COR-L47 (cell line): ENCODE results near the gene GMPR2.

Experiments
- DNase-seq: peaks from one replicate; lab custom pipeline; 2025; lab: John Stamatoyannopoulos, UW

Gene GMPR2

DNA sequence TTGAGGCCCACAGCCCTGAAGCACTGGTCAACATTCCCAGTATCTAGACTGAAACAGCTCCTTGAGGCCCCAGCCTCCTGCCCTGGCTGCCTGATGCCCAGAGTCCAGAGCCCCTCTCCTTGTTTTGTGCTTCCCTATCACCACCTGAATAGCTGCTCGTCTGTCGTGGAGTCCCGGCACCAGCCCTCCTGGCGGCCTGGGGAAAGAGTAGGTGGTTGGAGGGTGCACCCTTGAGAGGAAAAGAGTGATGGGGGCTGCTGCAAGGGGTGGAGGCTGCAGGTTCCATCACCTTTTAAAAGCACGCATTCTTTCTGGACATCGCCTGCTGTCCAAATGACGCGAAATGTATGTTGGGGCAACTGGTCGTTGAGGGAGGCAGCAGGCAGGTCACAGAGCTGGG is 35.5 kb downstream of the GMPR2 start:
- DNase-seq: no peak

GRCh38 chr14:24269368-24269767 is 36.6 kb downstream of the GMPR2 start:
- no peak for DNase-seq

GRCh38 chr14:24269910-24270536 is 37.3 kb downstream of the GMPR2 start:
- no peak for DNase-seq

DNA sequence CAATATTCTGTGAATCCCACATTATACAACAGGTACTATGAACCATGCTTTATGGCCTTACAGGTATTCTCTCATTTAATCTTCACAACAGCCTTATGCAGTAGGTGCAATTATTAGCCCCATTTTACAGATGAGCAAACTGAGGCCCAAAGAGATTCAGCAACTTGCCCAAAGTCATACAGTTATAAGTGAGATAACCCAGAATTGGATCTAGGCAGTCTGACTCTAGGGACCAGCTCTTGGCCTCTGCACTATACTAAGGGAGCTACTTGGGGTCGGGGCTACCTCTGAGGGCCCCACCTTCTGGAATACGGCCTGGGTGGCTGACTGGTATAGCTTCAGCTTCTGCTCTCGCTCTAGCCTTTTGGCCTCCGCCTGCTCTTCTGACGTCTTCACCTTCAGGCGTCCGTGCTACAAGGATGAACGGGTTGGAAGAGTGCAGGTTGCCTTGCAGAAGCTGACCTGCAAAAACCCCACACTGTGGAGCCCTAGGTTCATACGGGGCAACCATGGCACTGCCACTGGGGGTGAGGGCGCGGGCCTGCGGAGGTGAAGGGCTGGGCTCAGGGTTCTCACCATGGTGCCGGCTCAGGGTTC is 37.9 kb downstream of the GMPR2 start:
- DNase-seq: no peak

DNA sequence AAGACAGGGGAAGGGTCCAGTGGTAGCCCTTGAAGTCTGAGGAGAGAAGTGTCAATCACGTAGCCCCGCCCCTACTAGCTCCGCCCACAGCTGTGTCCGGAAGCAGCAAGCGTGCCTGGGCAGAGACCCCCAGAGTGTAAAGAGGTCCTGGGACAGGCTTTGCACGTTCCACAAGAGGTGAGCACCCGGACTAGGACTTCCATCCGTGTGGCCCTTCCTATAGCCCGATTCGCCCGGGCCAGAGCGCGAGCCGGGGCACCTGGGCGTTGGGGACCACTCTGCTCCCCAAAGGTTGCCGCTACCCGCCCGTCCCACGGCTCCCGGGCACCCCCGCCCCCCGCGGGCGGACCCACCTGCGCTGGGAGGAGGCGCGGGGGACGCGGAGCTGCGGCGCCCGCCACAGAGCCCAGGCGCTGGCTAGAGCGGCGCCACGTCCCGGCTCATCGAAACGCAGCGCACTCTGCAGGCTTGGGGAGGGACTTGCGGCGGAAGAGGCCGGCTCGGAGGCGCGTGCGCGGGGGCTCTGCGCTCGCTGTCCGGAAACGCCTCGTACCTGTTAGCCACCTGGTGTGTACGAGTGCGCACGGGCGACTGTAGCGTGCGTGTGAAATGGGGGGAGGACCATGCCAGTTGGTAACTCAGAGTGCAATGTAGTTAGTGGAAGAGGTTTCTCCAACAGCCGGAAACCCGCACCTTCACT is 38.6 kb downstream of the GMPR2 start, which contains the start of gene RABGGTA:
TSS of gene RABGGTA (minus strand) at position 464 of the 700 bp plus-strand sequence. CDS start 482 bp downstream, outside the sequence.
- DNase-seq: peak; percentile 93

- DNase-seq: no peak
These were observed 39.1 kb downstream of the GMPR2 start for GRCh38 chr14:24271834-24272263.

GRCh38 chr14:24272467-24272866 is 39.7 kb downstream of the GMPR2 start:
- no peak for DNase-seq

DNA sequence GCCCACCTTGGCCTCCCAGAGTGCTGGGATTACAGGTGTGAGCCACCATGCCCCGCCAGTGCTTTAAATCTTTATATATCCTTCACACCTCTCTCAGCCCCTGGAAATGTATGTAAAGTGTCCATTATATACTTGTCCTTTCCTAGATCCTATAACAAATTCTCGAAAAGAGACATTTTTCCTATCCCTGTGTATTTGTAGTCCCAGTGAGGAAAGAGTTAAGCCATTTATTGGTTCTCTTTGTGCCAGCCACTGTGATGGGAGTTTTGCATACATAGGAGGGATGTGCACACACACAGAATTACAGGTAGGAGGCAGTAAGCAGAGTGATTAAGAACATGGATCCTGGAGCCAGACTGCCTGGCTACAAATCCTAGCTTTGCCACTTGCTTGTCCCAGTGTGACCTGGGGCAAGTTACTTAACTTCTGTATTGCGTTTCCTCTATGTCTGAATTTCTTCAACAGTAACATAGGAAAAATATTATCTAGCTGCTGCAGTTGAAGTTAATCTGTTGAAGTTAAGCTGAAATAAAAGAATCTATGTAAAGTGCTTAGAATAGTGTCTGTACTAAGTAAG is 40.8 kb downstream of the GMPR2 start:
- DNase-seq: no peak

DNA sequence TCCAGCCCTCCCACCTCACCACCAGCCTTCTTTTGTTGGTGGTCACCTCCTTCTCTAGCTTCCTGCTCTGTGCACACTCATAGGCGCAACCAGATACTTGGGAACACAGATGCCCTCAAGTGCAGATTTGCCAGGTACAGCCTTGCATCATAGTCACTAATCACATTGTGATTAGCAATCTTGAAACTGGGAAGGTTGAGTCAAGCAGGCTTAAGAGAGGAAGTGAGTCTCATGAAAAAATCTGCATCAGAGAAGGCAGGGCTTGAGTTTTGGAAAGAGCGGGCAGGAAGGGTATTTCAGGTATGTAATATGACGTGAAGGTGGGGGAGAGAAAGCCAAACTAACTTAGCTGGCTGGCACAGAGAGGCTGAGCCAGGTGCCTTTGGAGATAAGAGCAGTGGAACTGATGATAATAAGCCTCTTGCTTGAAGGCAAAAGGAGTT is 41.4 kb downstream of the GMPR2 start:
- DNase-seq: no peak

- no peak for DNase-seq
These were observed 44.3 kb downstream of the GMPR2 start for GRCh38 chr14:24277071-24277470.

DNA sequence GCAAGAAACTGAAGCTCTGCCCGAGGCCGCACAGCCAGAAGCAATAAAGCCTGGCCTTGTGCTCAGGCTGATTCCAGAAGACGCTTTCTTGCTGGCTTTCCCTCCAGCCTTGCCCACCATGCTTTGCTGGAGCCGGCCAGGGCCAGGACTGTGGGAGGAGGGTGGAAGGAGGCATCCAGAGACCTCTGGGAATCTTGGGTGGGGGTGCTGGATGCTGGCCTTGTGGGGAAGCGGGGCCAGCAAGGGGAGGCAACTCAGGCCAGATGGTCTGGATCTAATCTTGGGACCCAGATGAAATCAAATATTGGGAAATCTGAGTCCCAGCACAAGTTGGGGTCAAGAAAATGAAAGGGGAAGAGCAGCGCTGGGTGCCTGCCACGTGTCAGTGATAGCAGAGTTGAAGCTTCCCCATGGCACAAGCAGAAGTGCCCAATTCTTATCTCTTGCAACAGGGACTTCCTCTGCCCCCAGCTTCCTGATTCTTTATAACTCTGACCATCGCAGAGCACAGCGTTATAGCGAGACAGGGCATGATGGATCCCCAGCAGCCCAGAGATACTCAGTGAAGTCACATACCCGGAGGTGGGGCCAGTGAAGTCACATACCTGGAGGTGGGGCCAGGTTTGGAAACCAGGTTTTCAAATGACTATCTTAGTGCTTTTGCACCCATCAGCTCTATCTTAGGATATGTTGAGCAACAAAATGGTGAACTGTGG is 45.0 kb downstream of the GMPR2 start:
- no peak for DNase-seq

DNA sequence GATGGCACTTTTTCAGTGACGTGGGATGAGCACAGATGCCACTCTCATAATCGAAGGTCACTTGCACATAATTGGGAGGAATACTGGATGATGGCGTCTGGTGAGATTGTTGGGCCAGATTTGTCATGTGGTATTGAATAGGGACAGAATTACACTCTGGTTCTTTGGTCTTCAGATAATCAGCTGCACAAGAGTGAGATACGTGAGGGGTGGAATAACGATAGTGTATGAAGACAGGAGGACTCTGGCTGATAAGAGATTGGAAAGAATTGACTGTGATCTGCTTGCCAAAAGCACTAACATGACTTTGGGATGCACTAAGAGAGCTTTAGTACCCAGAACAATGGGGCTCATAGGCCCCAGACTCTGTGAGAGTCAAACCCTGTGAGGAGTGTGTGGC is 45.7 kb downstream of the GMPR2 start:
- no peak for DNase-seq

DNA sequence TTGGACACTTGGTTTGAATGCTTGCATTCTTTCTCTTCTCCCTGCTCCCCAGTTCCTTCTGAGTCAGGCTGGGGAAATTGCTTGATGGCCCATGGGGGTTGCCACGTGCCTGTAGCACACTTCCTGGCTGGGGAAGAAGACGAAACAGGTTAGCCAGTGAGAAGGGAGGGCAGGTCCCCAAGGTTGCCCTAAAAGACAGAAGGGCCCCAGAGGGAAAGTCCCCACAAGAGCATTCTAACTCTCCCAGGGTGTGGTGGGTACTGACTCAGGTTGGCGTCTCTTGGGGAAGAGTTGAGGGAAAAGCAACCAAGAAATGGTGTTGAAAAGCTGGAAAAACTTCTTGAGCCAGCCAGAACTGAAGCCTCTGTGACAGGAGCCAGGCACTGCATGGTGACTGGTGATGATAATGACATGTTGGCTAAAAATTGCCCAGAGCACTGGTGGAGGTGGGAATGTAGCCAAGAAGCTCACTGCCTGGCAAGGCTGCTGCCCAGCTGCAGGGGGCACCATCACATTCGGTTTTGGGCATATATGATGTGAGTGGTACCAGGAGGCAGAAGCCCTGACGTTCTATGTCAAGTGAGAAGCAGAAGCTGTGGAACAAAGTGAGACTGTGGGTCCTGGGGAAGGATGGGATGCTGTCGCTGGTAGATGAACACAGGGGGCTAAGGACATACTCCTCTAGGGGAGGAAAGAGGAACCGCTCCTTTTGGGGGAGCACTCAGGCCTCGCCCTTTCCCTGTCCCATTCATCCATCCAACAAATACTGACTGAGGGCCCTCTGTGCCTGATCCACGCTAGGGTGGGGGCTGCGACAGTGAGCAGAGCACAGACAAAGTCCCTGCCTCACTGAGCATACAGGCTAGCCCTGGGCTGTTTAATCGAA is 46.8 kb downstream of the GMPR2 start:
- DNase-seq: peak; percentile 59

DNA sequence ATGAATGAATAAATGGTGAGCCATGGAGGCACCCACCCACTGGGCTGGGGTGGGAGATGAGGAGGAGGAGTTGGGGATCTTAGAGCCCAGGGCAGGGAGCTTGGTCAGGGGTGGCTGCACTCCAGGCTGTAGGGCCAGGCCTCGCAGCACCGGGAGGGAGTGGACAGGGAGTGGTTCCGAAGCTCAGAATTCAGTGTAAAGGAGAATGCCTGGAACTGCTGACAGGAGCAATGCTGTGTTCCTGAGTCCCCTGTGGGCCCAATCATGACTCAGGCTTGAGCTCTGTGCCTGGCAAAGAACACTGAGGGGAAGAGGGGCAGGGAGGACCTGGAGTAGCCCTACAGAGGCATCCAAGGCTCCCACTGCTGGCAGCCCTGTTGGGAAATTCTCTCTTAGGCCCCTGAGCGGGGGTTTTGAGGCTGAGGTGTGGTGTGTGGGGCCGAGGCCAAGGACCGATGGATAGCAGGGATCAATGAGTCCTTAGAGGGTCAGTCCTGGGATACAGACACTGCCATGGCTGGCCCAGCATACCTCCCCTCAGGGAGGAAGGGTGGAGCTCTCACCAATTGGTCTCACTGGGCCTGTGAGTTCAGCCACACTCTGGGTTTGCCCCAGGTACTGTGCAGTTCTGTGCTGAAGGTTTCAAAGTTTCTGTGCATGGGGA is 48.2 kb downstream of the GMPR2 start:
- no peak for DNase-seq

- DNase-seq: no peak
These were observed 48.9 kb downstream of the GMPR2 start for GRCh38 chr14:24281636-24282035.

DNA sequence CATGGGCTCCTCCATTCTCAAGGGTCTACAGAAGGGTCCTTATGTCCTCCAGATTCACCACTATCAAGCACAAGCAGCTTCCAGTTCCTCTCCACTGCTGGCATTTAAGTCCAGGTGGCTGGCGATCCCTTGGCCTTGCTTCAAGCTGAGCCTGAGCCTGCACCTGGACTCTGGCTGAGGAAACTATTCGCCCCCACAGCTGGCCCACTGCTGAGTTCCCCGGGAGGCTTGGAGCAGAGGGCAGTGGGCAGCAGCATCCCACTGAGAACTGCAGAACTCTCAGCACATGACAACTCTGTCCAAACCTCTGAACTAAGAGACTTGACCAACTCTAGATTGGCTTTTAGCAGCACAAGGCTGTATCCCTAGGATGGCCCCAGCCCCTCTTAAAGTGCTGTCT is 50.0 kb downstream of the GMPR2 start:
- no peak for DNase-seq

GRCh38 chr14:24283796-24284460 is 51.2 kb downstream of the GMPR2 start:
- no peak for DNase-seq

- no peak for DNase-seq
These were observed 51.8 kb downstream of the GMPR2 start for GRCh38 chr14:24284501-24285035.

DNA sequence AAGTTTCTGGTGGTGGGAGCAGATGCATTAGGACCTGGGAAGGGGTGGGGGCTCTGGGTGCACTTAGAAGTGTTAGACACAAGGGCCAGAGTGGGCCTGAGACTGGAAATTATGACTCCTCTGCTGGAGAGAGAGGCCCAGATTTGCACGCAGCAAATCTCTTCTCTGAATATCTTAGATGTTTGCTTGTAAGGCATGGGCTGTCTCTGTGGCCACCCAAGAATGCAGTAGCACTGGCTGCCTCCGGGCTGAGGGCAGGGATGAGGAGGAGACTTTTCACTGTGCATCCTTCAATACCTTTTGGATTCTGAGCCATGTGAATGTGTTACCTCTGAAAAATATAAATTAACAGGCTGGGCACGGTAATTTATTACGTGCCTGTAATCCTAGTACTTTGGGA is 52.6 kb downstream of the GMPR2 start:
- DNase-seq: no peak

DNA sequence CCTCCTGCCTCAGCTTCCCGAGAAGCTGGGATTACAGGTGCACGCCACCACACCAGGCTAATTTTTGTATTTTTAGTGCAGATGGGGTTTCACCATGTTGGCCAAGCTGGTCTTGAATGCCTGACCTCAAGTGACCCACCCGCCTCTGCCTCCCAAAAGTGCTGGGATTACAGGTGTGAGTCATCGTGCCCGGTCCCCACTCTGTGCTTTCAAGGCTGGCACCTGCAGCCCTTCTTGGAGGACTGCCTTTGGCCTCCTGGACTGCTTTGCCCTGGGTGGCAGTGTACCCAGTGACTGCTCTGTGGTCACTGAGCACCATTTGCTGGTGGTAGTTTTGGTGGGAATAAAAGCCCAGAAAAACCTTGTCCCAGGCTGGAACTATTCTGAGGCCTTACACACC is 54.3 kb downstream of the GMPR2 start:
- no peak for DNase-seq
